ENCODE measurements around the gene BLOC1S5.
"Not testable (repeated sequence)": the region's sequence is repeated elsewhere in the genome, so short reads cannot be mapped to it uniquely, and the experiment has no call there.

Gene BLOC1S5

DNA sequence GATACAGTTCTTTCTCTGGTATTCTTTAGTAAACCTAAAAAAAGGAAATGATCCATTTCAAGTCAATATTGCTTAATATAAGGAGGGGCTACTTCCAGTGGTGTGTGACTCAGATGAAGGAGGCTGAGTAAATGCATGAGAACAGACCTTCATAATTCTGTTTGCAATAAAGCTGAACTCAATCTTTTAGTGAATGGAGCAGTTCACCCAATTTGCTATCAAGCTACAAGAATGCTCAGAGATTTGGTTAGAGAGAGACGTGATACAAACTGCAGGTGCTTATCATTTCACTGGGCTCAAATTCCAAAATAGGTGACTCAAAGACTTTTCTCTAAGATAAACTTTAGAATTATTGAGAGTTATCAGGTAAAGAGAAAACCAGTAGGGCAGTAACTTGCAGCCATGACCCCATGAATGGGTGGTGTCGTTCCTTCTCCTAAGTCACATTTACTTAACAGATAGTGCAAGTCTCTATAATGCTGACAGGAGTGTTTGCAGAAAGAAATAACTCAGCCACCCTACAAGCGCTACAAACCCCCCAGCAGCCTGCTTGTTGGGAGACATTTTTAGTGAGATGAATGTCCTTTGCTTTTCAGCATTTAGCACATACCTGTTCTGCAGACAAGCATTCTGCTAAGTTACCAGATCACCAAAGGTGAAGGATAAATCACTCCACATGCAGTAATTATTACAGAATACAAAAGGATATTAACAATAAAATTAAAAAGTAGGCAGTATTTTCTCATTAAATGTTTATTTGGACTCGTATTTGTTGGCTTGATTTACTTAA lies 16.4 kb upstream of the BLOC1S5 start:
- DNase-seq, result no peak

GRCh38 chr6:8079126-8079525 lies 14.9 kb upstream of the BLOC1S5 start:
- no peak for DNase-seq

DNA sequence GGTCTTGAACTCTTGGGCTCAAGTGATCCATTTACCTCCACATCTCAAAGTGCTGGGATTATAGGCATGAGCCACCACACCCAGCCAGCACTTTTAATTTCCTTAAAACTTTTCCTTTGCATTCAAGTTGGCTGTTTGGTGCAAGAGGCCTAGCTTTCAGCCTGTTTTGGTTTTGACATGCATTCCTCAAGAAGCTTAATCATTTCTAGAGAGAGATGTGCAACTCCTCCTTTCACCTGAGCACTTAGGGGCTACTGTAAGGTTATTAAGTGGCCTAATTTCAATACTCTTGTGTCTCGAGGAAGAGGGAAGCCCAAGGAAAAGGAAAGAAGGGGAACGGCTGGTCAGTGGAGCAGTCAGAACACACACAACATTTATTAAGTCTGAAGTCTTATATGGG lies 13.8 kb upstream of the BLOC1S5 start:
- no peak for DNase-seq

GRCh38 chr6:8075704-8076103 lies 11.5 kb upstream of the BLOC1S5 start:
- DNase-seq, result no peak

DNA sequence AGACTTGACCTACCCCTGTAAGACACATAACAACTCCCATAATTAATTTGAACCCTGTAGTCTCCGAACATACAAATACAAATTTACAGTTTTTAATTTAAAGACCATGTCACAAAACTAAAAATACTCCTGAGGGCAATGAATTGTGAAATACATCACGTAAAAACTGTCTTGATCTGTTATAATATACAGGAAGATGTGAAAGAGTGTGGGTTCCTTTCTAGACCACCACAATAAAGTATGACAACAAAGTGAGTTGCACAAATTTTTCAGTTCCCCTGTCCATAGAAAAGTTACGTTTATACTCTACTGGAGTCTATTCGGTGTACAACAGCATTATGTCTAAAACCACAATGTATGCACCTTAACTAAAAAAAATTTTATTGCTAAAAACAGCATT lies 11.0 kb upstream of the BLOC1S5 start:
- no peak for DNase-seq

GRCh38 chr6:8074213-8074612 lies 10.0 kb upstream of the BLOC1S5 start:
- no peak for DNase-seq

DNA sequence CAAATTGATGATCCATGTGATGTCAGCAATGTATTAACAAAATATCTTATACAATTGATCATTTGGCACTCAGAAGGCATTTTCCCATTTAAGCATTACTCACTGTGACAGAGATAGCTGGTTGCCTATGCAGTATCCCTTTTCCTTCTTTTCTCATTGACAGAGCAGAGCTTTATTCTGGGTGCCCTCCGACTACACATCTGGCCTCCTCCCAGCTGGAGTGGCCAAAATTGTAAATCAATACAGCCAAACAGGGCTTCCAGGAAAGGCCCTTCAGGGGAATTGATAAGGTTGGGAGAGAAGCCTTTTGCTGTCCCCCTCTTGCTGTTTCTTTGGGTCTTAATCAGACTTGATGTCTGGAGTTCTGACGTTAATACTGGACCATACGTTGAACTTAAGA lies 9.6 kb upstream of the BLOC1S5 start:
- DNase-seq, result no peak

- no peak for DNase-seq
Measured at GRCh38 chr6:8070718-8071117, 6.5 kb upstream of the BLOC1S5 start.

- no peak for DNase-seq
Measured at GRCh38 chr6:8069631-8070284, 5.6 kb upstream of the BLOC1S5 start.

GRCh38 chr6:8069151-8069550 lies 5.0 kb upstream of the BLOC1S5 start:
- no peak for DNase-seq

DNA sequence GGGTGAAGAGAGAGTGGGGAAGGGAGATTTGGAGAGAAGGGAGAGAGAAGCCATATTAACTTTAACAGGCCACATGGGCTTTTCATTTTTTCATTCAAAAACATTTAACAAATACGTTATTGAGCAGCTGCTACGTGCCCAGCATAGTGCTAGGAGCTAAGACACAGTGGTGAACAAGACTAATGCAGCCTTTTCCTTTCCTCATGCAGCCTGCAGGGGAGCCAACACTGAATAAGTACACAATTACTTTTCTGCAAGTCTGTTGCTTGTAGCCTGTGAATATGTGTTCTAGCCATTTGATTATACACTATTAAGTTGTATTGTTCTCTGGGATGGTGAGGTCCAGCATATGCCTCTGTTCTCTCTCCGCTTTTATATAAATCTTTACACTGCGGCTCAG lies 1.9 kb upstream of the BLOC1S5 start:
- DNase-seq, result peak; percentile 14

- DNase-seq, result no peak
Measured at GRCh38 chr6:8065519-8065911, 1.3 kb upstream of the BLOC1S5 start.

- DNase-seq, result peak; percentile 30
Measured at GRCh38 chr6:8064638-8065518, 689 bp upstream of the BLOC1S5 start.

- no peak for DNase-seq
Measured at GRCh38 chr6:8061736-8062135, 2.5 kb downstream of the BLOC1S5 start.

DNA sequence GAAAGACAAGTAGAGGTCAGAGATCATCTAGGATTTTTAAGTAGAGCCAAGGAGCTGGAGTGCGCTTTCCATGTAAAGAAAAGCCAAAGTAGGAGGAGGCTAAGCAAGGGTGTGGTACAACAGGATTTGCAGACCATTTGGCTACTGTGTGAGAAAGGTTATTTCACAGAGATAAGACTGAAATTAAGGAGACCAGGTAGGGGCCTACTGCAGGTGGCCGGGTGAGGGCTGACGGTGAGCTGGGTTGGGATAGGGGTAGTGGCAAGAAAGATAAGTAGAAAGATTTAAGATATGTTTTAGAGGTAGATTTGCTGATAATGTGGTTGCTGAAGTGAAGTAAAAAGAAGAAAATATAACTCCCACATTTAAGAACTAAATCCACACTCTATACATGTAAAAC lies 3.8 kb downstream of the BLOC1S5 start:
- DNase-seq, result no peak

- DNase-seq, result peak; percentile 57
Measured at GRCh38 chr6:8059129-8059528, 5.1 kb downstream of the BLOC1S5 start.

DNA sequence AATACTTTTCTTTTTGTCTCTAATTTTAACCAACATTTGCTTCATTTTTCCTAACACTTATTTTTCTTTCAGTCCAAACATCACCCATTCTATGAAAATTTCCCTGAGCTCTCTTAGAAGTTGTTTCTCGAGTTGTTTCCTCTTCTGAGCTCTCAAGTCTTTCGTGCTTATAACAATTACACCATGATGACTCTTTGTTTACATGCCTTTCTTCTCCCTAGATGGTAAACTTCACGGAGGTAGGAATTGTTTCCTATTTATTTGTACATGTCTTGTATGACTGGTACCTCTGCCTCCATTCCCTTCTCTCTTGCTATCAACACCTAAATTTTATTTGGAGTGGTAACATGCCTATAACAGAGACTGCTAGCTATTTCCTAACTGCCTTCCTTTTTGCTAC lies 6.4 kb downstream of the BLOC1S5 start:
- DNase-seq, result peak; percentile 19

GRCh38 chr6:8057263-8057662 lies 6.9 kb downstream of the BLOC1S5 start:
- no peak for DNase-seq

- DNase-seq, result no peak
Measured at GRCh38 chr6:8054276-8054675, 9.9 kb downstream of the BLOC1S5 start.

GRCh38 chr6:8047541-8048292 lies 16.5 kb downstream of the BLOC1S5 start:
- peak; percentile 41 for DNase-seq

DNA sequence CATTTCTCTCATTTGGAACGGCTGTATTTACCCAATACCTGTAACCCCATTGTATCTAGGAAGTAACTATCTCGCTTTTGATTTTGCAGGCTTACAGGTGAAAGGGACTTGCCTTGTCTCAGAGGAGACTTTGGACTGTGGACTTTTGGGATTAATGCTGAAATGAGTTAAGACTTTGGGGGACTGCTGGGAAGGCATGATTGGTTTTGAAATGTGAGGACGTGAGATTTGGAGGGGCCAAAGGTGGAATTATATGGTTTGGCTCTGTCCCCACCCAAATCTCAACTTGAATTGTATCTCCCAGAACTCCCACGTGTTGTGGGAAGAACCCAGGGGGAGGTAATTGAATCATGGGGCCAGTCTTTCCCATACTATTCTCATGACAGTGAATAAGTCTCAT lies 18.4 kb downstream of the BLOC1S5 start:
- DNase-seq, result not testable (repeated sequence)

- DNase-seq, result no peak
Measured at GRCh38 chr6:8043221-8043620, 21.0 kb downstream of the BLOC1S5 start.
